LNCaP clone FGC (cell line): ENCODE results near the gene LIPC.

Source experiments
- DNase-seq: peaks from one replicate; pipeline ENCODE4 v3.0.0-alpha.2; 2011; ENCODE audit warnings: low read depth
- H3K4me3 ChIP-seq: 2 replicates; pipeline ENCODE4 v1.5.1; 2011; ENCODE audit warnings: mild to moderate bottlenecking, low read depth, low read length, control low read depth
- CTCF ChIP-seq: IDR thresholded peaks from 2 replicates; pipeline ENCODE4 v1.5.1; 2012; ENCODE audit warnings: mild to moderate bottlenecking; ENCODE audit not compliant: control insufficient read depth, insufficient read depth; ENCODE audit errors: extremely low read depth

LIPC gene

GRCh38 chr15:58404020-58404419, 27.8 kb upstream of the LIPC start:
- no peak for TF ChIP-seq CTCF
- no peak for DNase-seq

GRCh38 chr15:58404722-58405121, 27.1 kb upstream of the LIPC start:
- H3K4me3 ChIP-seq: no peak overlapping the region
- TF ChIP-seq CTCF: no peak
- DNase-seq: no peak

More at GRCh38 chr15:58404020-58404419, 27.8 kb upstream of the LIPC start:
- no peak overlapping the region for H3K4me3 ChIP-seq

- no peak overlapping the region for H3K4me3 ChIP-seq
Observed at GRCh38 chr15:58405865-58406264, 25.9 kb upstream of the LIPC start.

GRCh38 chr15:58406811-58407210, 25.0 kb upstream of the LIPC start:
- no peak for TF ChIP-seq CTCF
- no peak overlapping the region for H3K4me3 ChIP-seq
- no peak for DNase-seq

More at GRCh38 chr15:58405865-58406264, 25.9 kb upstream of the LIPC start:
- DNase-seq: no peak
- TF ChIP-seq CTCF: no peak

- no peak for DNase-seq
- TF ChIP-seq CTCF: no peak
- no peak overlapping the region for H3K4me3 ChIP-seq
Observed at GRCh38 chr15:58407236-58407775, 24.5 kb upstream of the LIPC start.

GRCh38 chr15:58407778-58408177, 24.0 kb upstream of the LIPC start:
- DNase-seq: no peak
- H3K4me3 ChIP-seq: no peak overlapping the region

More at GRCh38 chr15:58407778-58408177, 24.0 kb upstream of the LIPC start:
- TF ChIP-seq CTCF: no peak
